Measurements from ENCODE around the gene CD47. TPM values are rescaled to one million over a fixed set of nuclear protein-coding genes. Genes with fewer than 3 reads are reported as not detected.

CD47 gene
- total RNA-seq, 2 experiments from 2014 or later, result 58.6 to 104 TPM

- intact Hi-C loops (cut with DNase I, micrococcal nuclease), result no loop called here
- H3K36me3 Mint-ChIP-seq (ENCODE audit: low read depth), result no peaks in the 10 kb centered on the region
- H3K27ac Mint-ChIP-seq, result no peak overlapping the region
- ChIA-PET CTCF (no interaction called here), POLR2A (no interaction called here)
- H3K4me3 Mint-ChIP-seq, result no peak overlapping the region
- H3K4me1 Mint-ChIP-seq, result no peaks in the 10 kb centered on the region
- ATAC-seq (no peak), DNase-seq (no peak)
- peaks cover 6% of the 10 kb centered on the region for H3K27me3 Mint-ChIP-seq
- H3K9me3 Mint-ChIP-seq (ENCODE audit: low read depth), result no peaks in the 10 kb centered on the region
Observed at GRCh38 chr3:108013141-108014055, 77.4 kb downstream of the CD47 start.

GRCh38 chr3:108012304-108012703 lies 78.5 kb downstream of the CD47 start:
- H3K4me3 Mint-ChIP-seq, result no peak overlapping the region
- no peaks in the 10 kb centered on the region for H3K9me3 Mint-ChIP-seq (ENCODE audit: low read depth)
- intact Hi-C loops (cut with DNase I, micrococcal nuclease), result no loop called here
- H3K36me3 Mint-ChIP-seq (ENCODE audit: low read depth), result no peaks in the 10 kb centered on the region
- H3K4me1 Mint-ChIP-seq, result no peaks in the 10 kb centered on the region
- H3K27me3 Mint-ChIP-seq, result peaks cover 4% of the 10 kb centered on the region
- H3K27ac Mint-ChIP-seq, result no peak overlapping the region
- DNase-seq (no peak), ATAC-seq (no peak)
- CTCF ChIA-PET, result no interaction called here
- POLR2A ChIA-PET, result no interaction called here

DNA sequence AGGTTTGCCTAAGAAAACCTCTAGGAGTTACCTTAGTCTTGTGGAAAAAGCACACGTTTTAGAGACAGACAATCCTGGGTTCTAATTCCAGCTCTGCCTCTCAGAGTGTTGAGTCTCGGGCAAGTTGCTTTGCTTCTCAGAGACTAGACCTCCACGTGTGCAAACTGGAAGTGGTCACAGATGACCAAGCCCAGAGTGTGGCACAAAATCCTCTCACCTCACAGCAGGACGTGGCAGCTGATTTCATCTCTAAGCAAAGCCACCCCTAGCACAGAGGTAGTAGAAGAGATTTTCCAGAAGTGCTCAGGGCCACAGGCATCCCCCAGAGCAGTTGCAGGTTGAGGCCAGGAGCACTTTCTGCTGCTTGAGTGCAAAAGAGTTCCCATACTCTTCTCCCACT lies 79.2 kb downstream of the CD47 start:
- Mint-ChIP-seq H3K36me3 (ENCODE audit: low read depth) (no peaks in the 10 kb centered on the region), H3K4me3 (no peak overlapping the region), H3K27me3 (peaks cover 2% of the 10 kb centered on the region), H3K4me1 (no peaks in the 10 kb centered on the region), H3K27ac (no peak overlapping the region), H3K9me3 (ENCODE audit: low read depth) (no peaks in the 10 kb centered on the region)
- no peak for ATAC-seq
- ChIA-PET POLR2A (no interaction called here), CTCF (no interaction called here)
- intact Hi-C loops (cut with DNase I, micrococcal nuclease), result no loop called here
- no peak for DNase-seq

- intact Hi-C loops (cut with DNase I, micrococcal nuclease), result no loop called here
- no peaks in the 10 kb centered on the region for H3K9me3 Mint-ChIP-seq (ENCODE audit: low read depth)
- no peak overlapping the region for H3K4me3 Mint-ChIP-seq
- no peaks in the 10 kb centered on the region for H3K36me3 Mint-ChIP-seq (ENCODE audit: low read depth)
- POLR2A ChIA-PET, result no interaction called here
- no peak for DNase-seq
- peaks cover 4% of the 10 kb centered on the region for H3K4me1 Mint-ChIP-seq
- no peak overlapping the region for H3K27ac Mint-ChIP-seq
- CTCF ChIA-PET, result interaction anchor here (0.8 kb wide), 1 partner anchor 9 kb away, joined by 5 read pairs; no protein-coding TSS in a partner anchor
- H3K27me3 Mint-ChIP-seq, result peaks cover 5% of the 10 kb centered on the region
- no peak for ATAC-seq
Observed at GRCh38 chr3:108008931-108009639, 81.7 kb downstream of the CD47 start.

DNA sequence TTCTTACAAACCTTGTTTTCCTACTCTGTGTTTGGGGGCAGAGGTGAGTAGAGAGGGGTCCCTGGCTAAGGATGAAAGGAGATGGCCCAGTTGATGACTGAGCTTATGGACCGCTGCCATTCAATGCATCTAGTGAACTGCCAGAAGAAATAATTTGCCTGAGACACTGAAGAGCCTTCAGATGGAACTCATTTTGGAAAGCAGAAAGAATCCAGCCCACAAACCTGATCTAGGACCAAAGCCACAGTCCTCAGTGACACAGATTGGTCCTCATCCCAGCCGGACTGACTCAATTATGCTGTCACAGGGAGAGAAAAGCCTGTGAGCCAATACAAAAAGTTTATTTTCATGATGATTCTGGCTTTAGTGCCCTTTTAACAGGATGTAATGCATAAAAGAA lies 82.7 kb downstream of the CD47 start:
- intact Hi-C loops (cut with DNase I, micrococcal nuclease), result no loop called here
- Mint-ChIP-seq H3K4me1 (peaks cover 4% of the 10 kb centered on the region), H3K27ac (no peak overlapping the region), H3K27me3 (peaks cover 5% of the 10 kb centered on the region), H3K4me3 (no peak overlapping the region), H3K36me3 (ENCODE audit: low read depth) (no peaks in the 10 kb centered on the region), H3K9me3 (ENCODE audit: low read depth) (no peaks in the 10 kb centered on the region)
- POLR2A ChIA-PET, result no interaction called here
- CTCF ChIA-PET, result no interaction called here
- no peak for ATAC-seq
- no peak for DNase-seq

- DNase-seq, result no peak
- H3K27ac Mint-ChIP-seq, result no peak overlapping the region
- no peak overlapping the region for H3K4me3 Mint-ChIP-seq
- intact Hi-C loops (cut with DNase I, micrococcal nuclease), result no loop called here
- H3K27me3 Mint-ChIP-seq, result peaks cover 5% of the 10 kb centered on the region
- CTCF ChIA-PET, result interaction anchor here (0.6 kb wide), 1 partner anchor 941 kb away, joined by 3 read pairs; no protein-coding TSS in a partner anchor
- peaks cover 4% of the 10 kb centered on the region for H3K4me1 Mint-ChIP-seq
- ATAC-seq, result no peak
- H3K36me3 Mint-ChIP-seq (ENCODE audit: low read depth), result no peaks in the 10 kb centered on the region
- H3K9me3 Mint-ChIP-seq (ENCODE audit: low read depth), result no peaks in the 10 kb centered on the region
- POLR2A ChIA-PET, result no interaction called here
Observed at GRCh38 chr3:108006881-108007331, 83.9 kb downstream of the CD47 start.

DNA sequence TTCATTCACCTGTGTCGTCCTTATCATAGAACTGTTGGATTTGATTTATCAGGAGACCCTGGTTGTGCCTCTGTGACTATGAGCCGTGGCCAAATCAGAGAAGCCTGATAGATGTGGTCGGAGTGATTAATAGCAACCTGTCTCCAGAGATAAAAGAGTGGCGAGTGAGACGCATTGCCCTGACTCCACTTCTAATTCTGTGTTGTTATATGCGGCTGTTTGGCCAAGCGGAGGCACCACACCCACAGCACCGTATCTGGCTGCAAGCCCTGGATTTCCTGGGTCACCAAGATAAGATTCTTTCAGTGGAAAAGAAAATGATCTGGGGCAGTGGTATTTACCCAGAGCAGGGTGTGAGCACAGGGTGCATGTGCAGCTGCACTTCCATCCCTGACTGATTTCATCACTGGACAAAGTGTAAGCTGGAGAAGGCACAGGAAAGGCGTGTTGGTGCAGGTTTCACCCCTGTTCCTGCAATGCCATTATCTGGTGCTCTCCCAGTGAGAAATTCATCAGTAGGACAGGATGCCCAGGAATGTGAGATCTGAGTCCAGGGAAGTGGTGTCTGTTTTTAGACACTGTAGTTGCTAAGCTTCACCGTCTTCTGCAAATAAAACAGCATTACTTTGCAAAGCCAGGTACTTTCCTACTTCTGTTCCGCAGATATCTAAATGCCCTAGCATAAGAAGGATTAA lies 84.6 kb downstream of the CD47 start:
- POLR2A ChIA-PET, result no interaction called here
- CTCF ChIA-PET, result interaction anchor here (0.6 kb wide), 1 partner anchor 942 kb away, joined by 3 read pairs; no protein-coding TSS in a partner anchor
- ATAC-seq (no peak), DNase-seq (no peak)
- Mint-ChIP-seq H3K4me1 (peaks cover 4% of the 10 kb centered on the region), H3K9me3 (ENCODE audit: low read depth) (no peaks in the 10 kb centered on the region), H3K27ac (no peak overlapping the region), H3K27me3 (peaks cover 5% of the 10 kb centered on the region), H3K4me3 (no peak overlapping the region), H3K36me3 (ENCODE audit: low read depth) (no peaks in the 10 kb centered on the region)
- intact Hi-C loops (cut with DNase I, micrococcal nuclease), result no loop called here

GRCh38 chr3:108004647-108005046 lies 86.2 kb downstream of the CD47 start:
- H3K4me1 Mint-ChIP-seq, result peaks cover 4% of the 10 kb centered on the region
- H3K9me3 Mint-ChIP-seq (ENCODE audit: low read depth), result no peaks in the 10 kb centered on the region
- CTCF ChIA-PET, result no interaction called here
- H3K27ac Mint-ChIP-seq, result no peak overlapping the region
- POLR2A ChIA-PET, result no interaction called here
- ATAC-seq (no peak), DNase-seq (no peak)
- peaks cover 5% of the 10 kb centered on the region for H3K27me3 Mint-ChIP-seq
- no peak overlapping the region for H3K4me3 Mint-ChIP-seq
- intact Hi-C loops (cut with DNase I, micrococcal nuclease), result no loop called here
- no peaks in the 10 kb centered on the region for H3K36me3 Mint-ChIP-seq (ENCODE audit: low read depth)

DNA sequence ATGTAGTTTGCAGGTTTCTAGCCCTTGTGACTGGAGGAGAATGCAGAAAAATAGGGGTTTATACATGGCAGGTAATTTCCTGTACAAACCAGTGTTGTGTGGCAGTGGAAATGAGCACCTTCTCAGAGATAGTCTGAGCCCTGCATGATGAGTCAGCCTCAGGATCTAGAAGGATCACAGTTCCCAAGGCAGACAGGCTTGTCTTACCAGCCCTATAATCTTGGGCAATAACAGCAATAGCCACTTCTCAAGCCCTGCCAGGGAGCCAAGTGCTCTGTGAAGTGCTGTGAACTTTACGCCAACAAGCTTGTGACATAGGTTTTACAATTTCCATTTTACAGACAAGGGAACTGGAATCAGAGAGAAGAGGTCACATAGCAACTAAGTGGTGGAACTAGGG lies 89.4 kb downstream of the CD47 start:
- CTCF ChIA-PET, result no interaction called here

DNA sequence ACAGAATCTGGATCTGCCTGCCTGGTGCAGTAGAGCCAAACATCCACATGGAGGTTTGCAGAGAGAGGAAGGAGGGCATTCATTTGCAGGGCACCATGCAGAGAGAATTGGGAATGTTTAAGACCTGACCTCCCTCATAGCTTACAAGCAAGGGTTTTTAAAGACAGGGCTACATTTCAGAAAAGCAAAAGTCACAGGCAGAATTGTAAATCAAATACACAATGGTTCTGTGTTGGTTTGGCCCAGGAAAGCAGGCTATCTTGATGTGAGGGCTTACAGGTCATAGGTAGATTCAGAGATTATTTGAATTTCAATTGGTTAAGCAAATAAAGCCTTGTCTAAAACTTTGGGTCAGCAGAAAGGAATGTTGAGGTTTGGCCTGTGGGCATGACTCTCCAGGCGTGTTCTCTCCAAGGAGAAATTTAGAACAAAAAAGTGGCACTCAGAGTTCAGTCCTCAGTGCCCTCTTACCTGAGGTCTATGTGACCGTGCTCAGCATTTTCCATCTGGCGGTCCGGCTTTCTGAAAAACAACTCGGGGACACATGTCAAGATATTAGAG lies 91.5 kb downstream of the CD47 start:
- Mint-ChIP-seq H3K27ac (no peak overlapping the region), H3K4me3 (no peak overlapping the region), H3K9me3 (ENCODE audit: low read depth) (no peaks in the 10 kb centered on the region), H3K4me1 (no peaks in the 10 kb centered on the region), H3K27me3 (no peaks in the 10 kb centered on the region), H3K36me3 (ENCODE audit: low read depth) (no peaks in the 10 kb centered on the region)
- no peak for ATAC-seq
- intact Hi-C loops (cut with DNase I, micrococcal nuclease), result no loop called here
- DNase-seq, result no peak
- ChIA-PET CTCF (no interaction called here), POLR2A (no interaction called here)

More for the DNA sequence above, 89.4 kb downstream of the CD47 start:
- no peak overlapping the region for H3K27ac Mint-ChIP-seq
- H3K9me3 Mint-ChIP-seq (ENCODE audit: low read depth), result no peaks in the 10 kb centered on the region
- ATAC-seq (no peak), DNase-seq (no peak)
- intact Hi-C loops (cut with DNase I, micrococcal nuclease), result no loop called here
- POLR2A ChIA-PET, result no interaction called here
- H3K4me3 Mint-ChIP-seq, result no peak overlapping the region
- H3K4me1 Mint-ChIP-seq, result peaks cover 4% of the 10 kb centered on the region
- peaks cover 2% of the 10 kb centered on the region for H3K27me3 Mint-ChIP-seq
- no peaks in the 10 kb centered on the region for H3K36me3 Mint-ChIP-seq (ENCODE audit: low read depth)

DNA sequence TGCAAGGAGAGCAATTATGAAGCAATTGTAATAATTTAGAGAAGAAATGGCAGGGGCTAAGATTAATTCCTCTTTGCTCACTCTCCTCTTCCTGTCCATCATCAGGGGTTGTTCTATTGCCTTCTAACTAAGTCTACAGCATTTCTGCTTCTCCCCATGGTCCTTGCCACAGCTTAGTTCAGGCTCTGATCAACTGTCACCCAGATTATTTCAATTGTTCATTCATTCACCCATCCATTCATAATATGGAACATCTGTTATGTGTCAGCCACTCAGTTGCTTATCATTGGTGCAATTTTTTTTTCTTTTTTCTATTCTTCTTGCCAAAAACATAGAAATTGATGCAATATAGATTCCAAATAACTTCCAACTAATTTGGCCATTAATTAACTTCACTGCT lies 93.2 kb downstream of the CD47 start:
- ATAC-seq (no peak), DNase-seq (no peak)
- Mint-ChIP-seq H3K4me3 (no peak overlapping the region), H3K9me3 (ENCODE audit: low read depth) (no peaks in the 10 kb centered on the region), H3K36me3 (ENCODE audit: low read depth) (no peaks in the 10 kb centered on the region), H3K27me3 (no peaks in the 10 kb centered on the region), H3K4me1 (peaks cover 6% of the 10 kb centered on the region), H3K27ac (no peak overlapping the region)
- POLR2A ChIA-PET, result interaction anchor here (0.7 kb wide), 1 partner anchor 1062 kb away, joined by 3 read pairs; no protein-coding TSS in a partner anchor
- intact Hi-C loops (cut with DNase I, micrococcal nuclease), result no loop called here
- CTCF ChIA-PET, result interaction anchor here (0.6 kb wide), 1 partner anchor 142 kb away, joined by 3 read pairs; no protein-coding TSS in a partner anchor
